Activated CD8-positive, alpha-beta memory T cell treated with anti-CD3 and anti-CD28 coated beads for 4 hours (primary cell): ENCODE results near the gene SLC29A3.

ENCODE experiments used
- DNase-seq, 2 donors: peaks; one replicate each; pipeline ENCODE4 v3.0.0-alpha.2; 2020; ENCODE audit warnings: low read depth in 2 of 2

SLC29A3 gene

GRCh38 chr10:71321386-71321785, 2.3 kb downstream of the SLC29A3 start:
- DNase-seq = no peak

- DNase-seq = no peak
Observed at GRCh38 chr10:71323407-71323806, 4.3 kb downstream of the SLC29A3 start.

GRCh38 chr10:71324743-71325142, 5.7 kb downstream of the SLC29A3 start:
- no peak for DNase-seq

GRCh38 chr10:71325267-71325666, 6.2 kb downstream of the SLC29A3 start:
- no peak for DNase-seq

GRCh38 chr10:71326464-71326881, 7.4 kb downstream of the SLC29A3 start:
- no peak for DNase-seq

GRCh38 chr10:71330789-71331404, 11.8 kb downstream of the SLC29A3 start:
- no peak for DNase-seq

- no peak for DNase-seq
Observed at GRCh38 chr10:71331736-71332135, 12.7 kb downstream of the SLC29A3 start.

- DNase-seq = no peak
Observed at GRCh38 chr10:71332466-71332865, 13.4 kb downstream of the SLC29A3 start.

GRCh38 chr10:71333129-71333887, 14.2 kb downstream of the SLC29A3 start:
- no peak for DNase-seq

- no peak for DNase-seq
Observed at GRCh38 chr10:71334221-71334791, 15.2 kb downstream of the SLC29A3 start.

GRCh38 chr10:71335173-71335708, 16.2 kb downstream of the SLC29A3 start:
- no peak for DNase-seq

GRCh38 chr10:71336632-71337031, 17.6 kb downstream of the SLC29A3 start:
- no peak for DNase-seq

GRCh38 chr10:71337219-71337701, 18.2 kb downstream of the SLC29A3 start:
- no peak for DNase-seq

GRCh38 chr10:71338728-71339495, 19.9 kb downstream of the SLC29A3 start:
- DNase-seq = no peak

GRCh38 chr10:71339796-71340589, 20.9 kb downstream of the SLC29A3 start:
- no peak for DNase-seq

GRCh38 chr10:71342573-71343391, 23.7 kb downstream of the SLC29A3 start:
- no peak for DNase-seq

GRCh38 chr10:71343392-71343773, 24.3 kb downstream of the SLC29A3 start:
- no peak for DNase-seq

GRCh38 chr10:71344154-71344925, 25.3 kb downstream of the SLC29A3 start:
- DNase-seq = no peak

GRCh38 chr10:71344993-71345480, 26.0 kb downstream of the SLC29A3 start:
- DNase-seq = no peak
